PC-9 (cell line): Measurements from ENCODE around the gene NHSL1. TPM values are rescaled to one million over a fixed set of nuclear protein-coding genes. Genes with fewer than 3 reads are reported as not detected.

ENCODE experiments used
- BruUV-seq: library from RNA; stranded (reverse); fragments of 400-500 nt; replicated peaks from 2 replicates; lab custom pipeline; 2021; lab: Mats Ljungman, UMichigan
- CTCF ChIA-PET: fragments of 300-600 bp; sonication (Branson Sonifier 250); formaldehyde crosslinking; loops from one replicate; lab custom pipeline; 2022; ENCODE audit warnings: antibody characterized with exemption; lab: Charles Lee
- POLR2A ChIA-PET: fragments of 300-600 bp; sonication (Branson Sonifier 250); formaldehyde crosslinking; loops from one replicate; lab custom pipeline; 2022; ENCODE audit warnings: antibody characterized with exemption; ENCODE audit not compliant: unreplicated experiment; lab: Charles Lee
- DNase-seq, 2 experiments: peaks; one replicate each; pipeline versions ENCODE4 v3.0.0 to v3.0.0-alpha.2; 2015 to 2022; ENCODE audit warnings: mixed read lengths in 1 of 2
- H2AFZ ChIP-seq: fragments of 200-600 bp; sonication (generic); 2 replicates; pipeline ENCODE4 v1.8.1; 2017; ENCODE audit warnings: antibody characterized with exemption
- H3F3A ChIP-seq: fragments of 200-600 bp; sonication (generic); 2 replicates; pipeline ENCODE4 v1.8.1; 2017; ENCODE audit warnings: antibody characterized with exemption, mild to moderate bottlenecking, low read depth; ENCODE audit not compliant: insufficient read depth
- H3K27ac ChIP-seq: fragments of 200-600 bp; sonication (generic); 2 replicates; pipeline ENCODE4 v1.6.1; 2016; ENCODE audit warnings: mixed run types
- H3K27me3 ChIP-seq: fragments of 200-600 bp; sonication (generic); 2 replicates; pipeline ENCODE4 v1.6.1; 2016; ENCODE audit warnings: low read depth, mixed run types; ENCODE audit not compliant: insufficient read depth
- H3K36me3 ChIP-seq: fragments of 200-600 bp; sonication (generic); 2 replicates; pipeline ENCODE4 v1.6.1; 2016; ENCODE audit warnings: low read depth, mixed run types
- H3K4me1 ChIP-seq: fragments of 200-600 bp; sonication (generic); replicated peaks from 2 replicates; pipeline ENCODE4 v1.6.1; 2016; ENCODE audit warnings: mixed run types; ENCODE audit not compliant: insufficient read depth
- H3K4me2 ChIP-seq: fragments of 200-600 bp; sonication (generic); 2 replicates; pipeline ENCODE4 v1.6.1; 2017; ENCODE audit warnings: mixed run types
- H3K4me3 ChIP-seq: fragments of 200-600 bp; sonication (generic); 2 replicates; pipeline ENCODE4 v1.6.1; 2016; ENCODE audit warnings: mixed run types
- H3K79me2 ChIP-seq: fragments of 200-600 bp; sonication (generic); 2 replicates; pipeline ENCODE4 v1.6.1; 2017; ENCODE audit warnings: low read depth, mixed run types
- H3K9me2 ChIP-seq: fragments of 200-600 bp; sonication (generic); 2 replicates; pipeline ENCODE4 v1.8.1; 2017; ENCODE audit warnings: mild to moderate bottlenecking; ENCODE audit not compliant: insufficient read depth
- H3K9me3 ChIP-seq: fragments of 200-600 bp; sonication (generic); 2 replicates; pipeline ENCODE4 v1.8.1; 2016; ENCODE audit warnings: low read depth; ENCODE audit not compliant: insufficient read depth
- H4K20me1 ChIP-seq: fragments of 200-600 bp; sonication (generic); 2 replicates; pipeline ENCODE4 v1.8.1; 2017; ENCODE audit not compliant: insufficient read depth
- EZH2 ChIP-seq: fragments of 200-600 bp; sonication (generic); IDR thresholded peaks from 2 replicates; pipeline ENCODE4 v1.8.0; 2017; ENCODE audit warnings: antibody characterized with exemption, low read depth
- intact Hi-C: fragments of 100-400 bp; cut with micrococcal nuclease; formaldehyde crosslinking; loops from one replicate; pipeline ENCODE4 v1.10.0; 2022; ENCODE audit not compliant: unreplicated experiment
- total RNA-seq: library from RNA; stranded (reverse); gene quantifications from 2 replicates; pipeline ENCODE4 v1.2.3, GENCODE V29; 2021
- TF ChIP-seq, protein P1 (sequence below): fragments of 200-600 bp; sonication (generic); conservative IDR thresholded peaks from 2 replicates; pipeline ENCODE4 v1.6.1; 2017; ENCODE audit warnings: mixed run types, antibody characterized with exemption, mild to moderate bottlenecking, moderate library complexity

The NHSL1 gene
- total RNA-seq, 1 experiment from 2014 or later, result 17.5 TPM

DNA sequence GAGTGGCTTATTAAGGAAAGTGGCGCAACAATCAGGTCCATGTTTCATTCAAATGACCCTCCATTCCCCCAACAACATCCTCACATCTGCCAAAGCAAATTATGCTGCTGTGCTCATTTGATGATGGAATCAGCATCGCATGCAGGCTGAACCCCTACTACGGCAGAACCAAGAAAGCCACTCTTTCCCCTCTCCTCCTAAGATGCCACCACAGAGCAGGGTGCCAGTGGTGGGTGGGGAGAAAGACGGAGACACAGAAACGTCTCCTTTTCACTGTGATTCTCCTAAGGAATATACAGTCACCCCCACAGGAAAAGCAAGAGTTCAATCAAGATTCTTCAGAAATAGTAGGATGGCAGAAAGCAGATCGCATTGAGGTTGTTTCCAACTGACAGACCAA, 78.2 kb downstream of the NHSL1 start:
- no TSS peak for BruUV-seq
- POLR2A ChIA-PET, result no interaction called here
- CTCF ChIA-PET, result no interaction called here
- TF ChIP-seq, protein P1, sequence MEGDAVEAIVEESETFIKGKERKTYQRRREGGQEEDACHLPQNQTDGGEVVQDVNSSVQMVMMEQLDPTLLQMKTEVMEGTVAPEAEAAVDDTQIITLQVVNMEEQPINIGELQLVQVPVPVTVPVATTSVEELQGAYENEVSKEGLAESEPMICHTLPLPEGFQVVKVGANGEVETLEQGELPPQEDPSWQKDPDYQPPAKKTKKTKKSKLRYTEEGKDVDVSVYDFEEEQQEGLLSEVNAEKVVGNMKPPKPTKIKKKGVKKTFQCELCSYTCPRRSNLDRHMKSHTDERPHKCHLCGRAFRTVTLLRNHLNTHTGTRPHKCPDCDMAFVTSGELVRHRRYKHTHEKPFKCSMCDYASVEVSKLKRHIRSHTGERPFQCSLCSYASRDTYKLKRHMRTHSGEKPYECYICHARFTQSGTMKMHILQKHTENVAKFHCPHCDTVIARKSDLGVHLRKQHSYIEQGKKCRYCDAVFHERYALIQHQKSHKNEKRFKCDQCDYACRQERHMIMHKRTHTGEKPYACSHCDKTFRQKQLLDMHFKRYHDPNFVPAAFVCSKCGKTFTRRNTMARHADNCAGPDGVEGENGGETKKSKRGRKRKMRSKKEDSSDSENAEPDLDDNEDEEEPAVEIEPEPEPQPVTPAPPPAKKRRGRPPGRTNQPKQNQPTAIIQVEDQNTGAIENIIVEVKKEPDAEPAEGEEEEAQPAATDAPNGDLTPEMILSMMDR, result no peak
- no peak for TF ChIP-seq EZH2
- DNase-seq, result no peak
- no peaks in the 10 kb centered on the region for H3K27me3 ChIP-seq
- H4K20me1 ChIP-seq, result no peaks in the 10 kb centered on the region
- H3K36me3 ChIP-seq, result peaks cover 5% of the 10 kb centered on the region; the same call in 1 of the 2 replicates
- H3K4me1 ChIP-seq, result peaks cover 10% of the 10 kb centered on the region; the same call in 1 of the 2 replicates
- H3K27ac ChIP-seq, result no peak overlapping the region
- H3K4me2 ChIP-seq, result no peak overlapping the region
- H3K9me2 ChIP-seq, result no peaks in the 10 kb centered on the region
- no peak overlapping the region for H2AFZ ChIP-seq
- peaks cover 8% of the 10 kb centered on the region for H3F3A ChIP-seq
- H3K9me3 ChIP-seq, result no peaks in the 10 kb centered on the region; the same call in 1 of the 2 replicates
- intact Hi-C loops, result no loop called here
- H3K79me2 ChIP-seq, result no peaks in the 10 kb centered on the region
- no peak overlapping the region for H3K4me3 ChIP-seq

DNA sequence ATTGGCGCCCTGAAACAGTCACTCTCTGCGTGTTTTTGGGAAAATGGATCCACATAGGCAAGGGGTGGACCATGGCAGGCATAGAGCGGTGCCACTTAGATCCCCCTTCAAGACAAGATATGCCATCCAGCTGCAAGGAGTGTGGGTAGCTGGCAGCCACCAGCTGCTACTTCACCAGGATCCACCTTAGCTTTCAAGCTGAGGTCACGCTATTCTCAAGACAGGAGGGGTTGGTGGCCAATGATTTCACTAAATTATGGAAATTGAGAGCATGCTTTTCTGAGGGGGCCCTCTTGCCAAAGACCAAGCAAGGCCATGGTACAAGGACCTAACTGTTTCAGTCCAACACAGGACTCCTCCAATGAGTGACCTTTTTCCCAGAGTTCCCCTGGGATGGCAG, 78.9 kb downstream of the NHSL1 start:
- H3F3A ChIP-seq, result peaks cover 8% of the 10 kb centered on the region
- CTCF ChIA-PET, result no interaction called here
- H3K4me2 ChIP-seq, result no peak overlapping the region
- peaks cover 10% of the 10 kb centered on the region; the same call in 1 of the 2 replicates for H3K4me1 ChIP-seq
- no peak for TF ChIP-seq EZH2
- TF ChIP-seq, protein P1, result no peak
- H3K4me3 ChIP-seq, result no peak overlapping the region
- H3K36me3 ChIP-seq, result peaks cover 5% of the 10 kb centered on the region; the same call in 1 of the 2 replicates
- no peaks in the 10 kb centered on the region for H4K20me1 ChIP-seq
- BruUV-seq, result no TSS peak
- no peak overlapping the region for H3K27ac ChIP-seq
- intact Hi-C loops, result no loop called here
- H3K79me2 ChIP-seq, result no peaks in the 10 kb centered on the region
- no peak overlapping the region for H2AFZ ChIP-seq
- POLR2A ChIA-PET, result no interaction called here
- no peak for DNase-seq
- H3K9me2 ChIP-seq, result no peaks in the 10 kb centered on the region
- no peaks in the 10 kb centered on the region for H3K27me3 ChIP-seq
- H3K9me3 ChIP-seq, result no peaks in the 10 kb centered on the region; the same call in 1 of the 2 replicates

DNA sequence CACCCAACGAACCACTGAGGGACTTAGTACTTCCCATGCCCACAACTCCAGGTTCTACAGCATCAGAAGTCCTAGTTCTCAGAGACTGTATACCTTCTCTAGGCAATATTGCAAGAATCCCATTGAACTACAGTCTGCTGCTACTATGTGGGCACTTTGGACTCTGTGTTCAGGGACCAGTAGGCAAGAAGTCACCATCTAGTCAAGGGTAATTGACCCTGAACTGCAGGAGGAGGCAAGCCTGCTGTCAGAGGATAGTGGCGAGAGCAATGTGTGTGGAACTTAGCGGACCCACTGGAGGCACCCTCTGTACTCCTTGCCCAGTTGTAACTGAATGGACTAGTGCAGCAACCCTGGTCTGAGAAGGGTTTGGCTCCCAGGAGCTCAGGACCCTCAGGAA, 79.5 kb downstream of the NHSL1 start:
- Histone ChIP-seq H3K79me2 (no peaks in the 10 kb centered on the region), H3K4me3 (no peak overlapping the region), H3K4me1 (peaks cover 10% of the 10 kb centered on the region; the same call in 1 of the 2 replicates), H4K20me1 (no peaks in the 10 kb centered on the region), H2AFZ (no peak overlapping the region), H3K9me2 (no peaks in the 10 kb centered on the region), H3K9me3 (no peaks in the 10 kb centered on the region; the same call in 1 of the 2 replicates), H3K27me3 (no peaks in the 10 kb centered on the region), H3F3A (peaks cover 8% of the 10 kb centered on the region), H3K4me2 (no peak overlapping the region), H3K36me3 (peaks cover 5% of the 10 kb centered on the region; the same call in 1 of the 2 replicates), H3K27ac (no peak overlapping the region)
- BruUV-seq, result no TSS peak
- intact Hi-C loops, result no loop called here
- POLR2A ChIA-PET, result no interaction called here
- no peak for DNase-seq
- CTCF ChIA-PET, result no interaction called here
- no peak for TF ChIP-seq EZH2
- TF ChIP-seq, protein P1, result no peak
